Right lobe of liver (tissue), 6 donors: Measurements from ENCODE around the gene DUSP1. TPM values are rescaled to one million over a fixed set of nuclear protein-coding genes. Genes with fewer than 3 reads are reported as not detected.
"Not testable (repeated sequence)": the region's sequence is repeated elsewhere in the genome, so short reads cannot be mapped to it uniquely, and the experiment has no call there.

ENCODE experiments used
- ATAC-seq, 4 donors: fragments of 200-7000 bp; cut with Tn5 transposase; one replicate each; pipeline ENCODE4 v1.9.1; 2020; ENCODE audit warnings: mild to moderate bottlenecking in 4 of 4, moderate library complexity in 4 of 4
- DNase-seq, 3 donors: peaks; one replicate each; pipeline ENCODE4 v3.0.0-alpha.2; 2020
- H3K27ac ChIP-seq, 3 donors: fragments of 200-600 bp; one replicate each; pipeline ENCODE4 v1.8.0; 2022
- H3K27me3 ChIP-seq, 2 donors: fragments of 200-600 bp; one replicate each; pipeline ENCODE4 v1.8.0; 2022
- H3K36me3 ChIP-seq, 4 donors: fragments of 200-600 bp; sonication (generic) in 1 of 4; one replicate each; pipeline versions ENCODE4 v1.5.1 to v1.8.0; 2017 to 2022; ENCODE audit warnings: control low read depth in 1 of 4
- H3K4me1 ChIP-seq, 4 donors: fragments of 200-600 bp; sonication (generic) in 1 of 4; one replicate each; pipeline versions ENCODE4 v1.5.1 to v1.8.0; 2017 to 2022; ENCODE audit warnings: control low read depth in 1 of 4
- H3K4me3 ChIP-seq, 3 donors: fragments of 200-600 bp; one replicate each; pipeline ENCODE4 v1.8.0; 2022
- H3K9me3 ChIP-seq, 4 donors: fragments of 200-600 bp; sonication (generic) in 1 of 4; one replicate each; pipeline versions ENCODE4 v1.5.1 to v1.8.0; 2017 to 2022; ENCODE audit warnings: control low read depth in 1 of 4
- CTCF ChIP-seq, 4 donors: fragments of 200-600 bp in 3 of 4; fragments of 450-650 bp in 1 of 4; IDR thresholded peaks; one replicate each; pipeline versions ENCODE4 v1.5.1 to v1.8.0; 2016 to 2022; ENCODE audit warnings: antibody characterized with exemption in 4 of 4, mild to moderate bottlenecking in 2 of 4
- POLR2A ChIP-seq: fragments of 450-650 bp; IDR thresholded peaks from one replicate; pipeline ENCODE4 v1.6.1; 2017; ENCODE audit warnings: antibody characterized with exemption, mild to moderate bottlenecking
- WGBS: methylation state at CpG from one replicate; pipeline ENCODE4 v1.1.6; 2018; ENCODE audit warnings: low coverage, low lambda C conversion rate; ENCODE audit not compliant: insufficient coverage; ENCODE audit errors: missing lambda C conversion rate; 5-methylcytosine and 5-hydroxymethylcytosine counted together
- intact Hi-C, 2 donors: fragments of 100-400 bp; cut with DNase I; formaldehyde crosslinking; loops; one replicate each; pipeline versions ENCODE4 v1.11.2 to v1.14.1; 2022
- total RNA-seq, 6 experiments: library from RNA; depleted of rRNA in 2 of 6; stranded (reverse); fragments of >200 nt in 2 of 6; fragmentation: NEBNext Ultra II Directional in 3 of 6; extraction: Animal tissue kit (Norgen Biotek cat#: 25700) in 3 of 6; gene quantifications; one replicate each; pipeline versions ENCODE4 v1.1.0 to v1.2.4, GENCODE V29; 2016 to 2023
- donor health status: DM: no; HTN: yes; CAD: no.
- donor health status: DM: no; HTN: no; CAD: no.
- donor health status: DM: no; HTN: no; CAD: no.
- donor health status: DM: no; HTN: yes; CAD: no.
- donor health status: DM: no; HTN: yes; CAD: no.

DUSP1 gene
- total RNA-seq, 6 experiments from 2014 or later, result 106 to 407 (median 232) TPM

- 11% methylated on average over 15 of the region's 21 CpGs for WGBS
These were observed 18.0 kb upstream of the DUSP1 start for GRCh38 chr5:172788771-172789686.

GRCh38 chr5:172787538-172787937 lies 16.5 kb upstream of the DUSP1 start:
- Histone ChIP-seq H3K27ac (peak overlapping the region in 1 of 3 donors; percentile 75), H3K4me1 (peaks cover 0 to 41% (median 6%) of the 10 kb centered on the region in 4 donors)
- not testable (repeated sequence) for H3K27me3 ChIP-seq, ATAC-seq, H3K4me3 ChIP-seq, DNase-seq, H3K36me3 ChIP-seq, H3K9me3 ChIP-seq
- 100% methylated on average over 1 of the region's 3 CpGs for WGBS
- intact Hi-C loops, result loop anchor here in 1 of 2 donors (10.0 kb wide), 1 partner anchor 47 kb away; the partner anchor contains the start of gene ERGIC1

More at GRCh38 chr5:172788771-172789686, 18.0 kb upstream of the DUSP1 start:
- peak; percentile 83 to 94 (median 92) for DNase-seq
- Histone ChIP-seq H3K4me1 (peaks cover 0 to 46% (median 6%) of the 10 kb centered on the region in 4 donors), H3K9me3 (no peaks in the 10 kb centered on the region), H3K27me3 (no peaks in the 10 kb centered on the region), H3K27ac (peak overlapping the region; percentile 81 to 96 (median 92)), H3K4me3 (peak overlapping the region in 1 of 3 donors; percentile 36), H3K36me3 (no peaks in the 10 kb centered on the region)
- peak; percentile 82 to 94 (median 86) for ATAC-seq
- intact Hi-C loops, result loop anchor here in 1 of 2 donors (10.0 kb wide), 1 partner anchor 46 kb away; the partner anchor contains the start of gene ERGIC1
- TF ChIP-seq POLR2A (peak; percentile 35), CTCF (IDR thresholded peaks at IDR 0.05) (no peak)

- no peaks in the 10 kb centered on the region for H3K9me3 ChIP-seq
- WGBS, result 64% methylated on average over 7 of the region's 9 CpGs
- DNase-seq (peak in 2 of 3 donors; percentile 62 to 64), ATAC-seq (peak in 3 of 4 donors; percentile 14 to 51 (median 36))
- TF ChIP-seq POLR2A (peak; percentile 12), CTCF (IDR thresholded peaks at IDR 0.05) (no peak)
- no peak overlapping the region for H3K4me3 ChIP-seq
- no peaks in the 10 kb centered on the region for H3K36me3 ChIP-seq
- H3K27ac ChIP-seq, result peak overlapping the region in 1 of 3 donors; percentile 75
- intact Hi-C loops, result loop anchor here in 1 of 2 donors (10.0 kb wide), 1 partner anchor 48 kb away; the partner anchor contains the start of gene ERGIC1
- H3K4me1 ChIP-seq, result peaks cover 0 to 41% (median 9%) of the 10 kb centered on the region in 4 donors
- H3K27me3 ChIP-seq, result no peaks in the 10 kb centered on the region
These were observed 15.9 kb upstream of the DUSP1 start for GRCh38 chr5:172786736-172787462.

- TF ChIP-seq CTCF (IDR thresholded peaks at IDR 0.05) (no peak), POLR2A (no peak)
- Histone ChIP-seq H3K4me1 (peaks cover 0 to 43% (median 9%) of the 10 kb centered on the region in 4 donors), H3K27ac (peak overlapping the region in 1 of 3 donors; percentile 75), H3K4me3 (no peak overlapping the region), H3K27me3 (no peaks in the 10 kb centered on the region), H3K36me3 (no peaks in the 10 kb centered on the region), H3K9me3 (no peaks in the 10 kb centered on the region)
- intact Hi-C loops, result loop anchor here in 1 of 2 donors (10.0 kb wide), 1 partner anchor 49 kb away; the partner anchor contains the start of gene ERGIC1
- DNase-seq (peak in 2 of 3 donors; percentile 46 to 72), ATAC-seq (peak; percentile 21 to 60 (median 46))
- WGBS, result 69% methylated on average over 6 of the region's 7 CpGs
These were observed 14.6 kb upstream of the DUSP1 start for GRCh38 chr5:172785429-172786088.

GRCh38 chr5:172784162-172784561 lies 13.2 kb upstream of the DUSP1 start:
- H3K36me3 ChIP-seq, H3K27ac ChIP-seq, H3K9me3 ChIP-seq, DNase-seq, H3K27me3 ChIP-seq, ATAC-seq, H3K4me3 ChIP-seq: not testable (repeated sequence)
- WGBS, result 67% methylated on average over 1 of the region's 4 CpGs
- intact Hi-C loops, result loop anchor here in 1 of 2 donors (10.0 kb wide), 1 partner anchor 51 kb away; the partner anchor contains the start of gene ERGIC1
- peaks cover 0 to 44% (median 8%) of the 10 kb centered on the region in 4 donors for H3K4me1 ChIP-seq

- not testable (repeated sequence) for H3K27me3 ChIP-seq, H3K4me3 ChIP-seq, ATAC-seq, H3K9me3 ChIP-seq, H3K36me3 ChIP-seq, H3K27ac ChIP-seq, DNase-seq
- intact Hi-C loops, result loop anchor here in 1 of 2 donors (10.0 kb wide), 1 partner anchor 51 kb away; the partner anchor contains the start of gene ERGIC1
- H3K4me1 ChIP-seq, result peaks cover 0 to 50% (median 12%) of the 10 kb centered on the region in 4 donors
- 94% methylated on average over 5 of the region's 5 CpGs for WGBS
These were observed 12.3 kb upstream of the DUSP1 start for GRCh38 chr5:172783319-172783718.
